GM20000 (cell line): ENCODE results near the gene GPD2.

Source experiments
- DNase-seq: peaks from one replicate; pipeline ENCODE4 v3.0.0; 2012; ENCODE audit warnings: low spot score
- TF ChIP-seq, protein P1 (sequence below): IDR thresholded peaks from 2 replicates; pipeline ENCODE4 v1.5.1; 2012; ENCODE audit warnings: mild to moderate bottlenecking, control low read depth; ENCODE audit errors: extremely low read depth, missing control alignments

GPD2 gene

DNA sequence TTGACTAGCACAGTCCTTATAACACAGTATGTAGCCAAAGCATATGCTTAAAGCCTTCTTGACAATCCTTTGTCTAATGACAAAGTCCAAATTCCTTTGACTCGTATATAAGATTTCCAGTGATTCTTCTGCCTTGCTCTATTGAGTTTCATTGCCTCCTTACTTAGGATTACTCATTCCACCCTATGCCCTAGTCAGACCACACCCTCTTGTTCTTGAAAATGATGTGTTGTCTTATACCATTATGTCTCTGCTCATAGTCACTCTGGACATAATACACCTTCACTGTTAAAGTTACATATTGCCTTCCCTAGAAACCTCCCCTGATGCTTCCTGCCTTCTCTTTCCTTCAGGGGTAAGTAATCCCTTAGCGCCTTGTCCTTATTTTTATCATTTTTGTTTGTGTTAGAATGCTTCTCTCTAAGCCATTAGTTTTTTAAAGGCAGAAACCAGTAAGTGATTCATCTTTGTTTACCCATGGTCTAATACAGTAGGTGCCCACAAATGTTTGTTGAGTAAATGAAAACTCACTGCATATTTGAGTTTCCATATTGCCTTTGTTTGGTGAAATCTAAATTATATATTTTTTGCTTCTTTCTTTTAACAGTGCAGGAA, 19.3 kb downstream of the GPD2 start:
- TF ChIP-seq, protein P1, sequence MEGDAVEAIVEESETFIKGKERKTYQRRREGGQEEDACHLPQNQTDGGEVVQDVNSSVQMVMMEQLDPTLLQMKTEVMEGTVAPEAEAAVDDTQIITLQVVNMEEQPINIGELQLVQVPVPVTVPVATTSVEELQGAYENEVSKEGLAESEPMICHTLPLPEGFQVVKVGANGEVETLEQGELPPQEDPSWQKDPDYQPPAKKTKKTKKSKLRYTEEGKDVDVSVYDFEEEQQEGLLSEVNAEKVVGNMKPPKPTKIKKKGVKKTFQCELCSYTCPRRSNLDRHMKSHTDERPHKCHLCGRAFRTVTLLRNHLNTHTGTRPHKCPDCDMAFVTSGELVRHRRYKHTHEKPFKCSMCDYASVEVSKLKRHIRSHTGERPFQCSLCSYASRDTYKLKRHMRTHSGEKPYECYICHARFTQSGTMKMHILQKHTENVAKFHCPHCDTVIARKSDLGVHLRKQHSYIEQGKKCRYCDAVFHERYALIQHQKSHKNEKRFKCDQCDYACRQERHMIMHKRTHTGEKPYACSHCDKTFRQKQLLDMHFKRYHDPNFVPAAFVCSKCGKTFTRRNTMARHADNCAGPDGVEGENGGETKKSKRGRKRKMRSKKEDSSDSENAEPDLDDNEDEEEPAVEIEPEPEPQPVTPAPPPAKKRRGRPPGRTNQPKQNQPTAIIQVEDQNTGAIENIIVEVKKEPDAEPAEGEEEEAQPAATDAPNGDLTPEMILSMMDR, result no peak
- DNase-seq, result no peak

DNA sequence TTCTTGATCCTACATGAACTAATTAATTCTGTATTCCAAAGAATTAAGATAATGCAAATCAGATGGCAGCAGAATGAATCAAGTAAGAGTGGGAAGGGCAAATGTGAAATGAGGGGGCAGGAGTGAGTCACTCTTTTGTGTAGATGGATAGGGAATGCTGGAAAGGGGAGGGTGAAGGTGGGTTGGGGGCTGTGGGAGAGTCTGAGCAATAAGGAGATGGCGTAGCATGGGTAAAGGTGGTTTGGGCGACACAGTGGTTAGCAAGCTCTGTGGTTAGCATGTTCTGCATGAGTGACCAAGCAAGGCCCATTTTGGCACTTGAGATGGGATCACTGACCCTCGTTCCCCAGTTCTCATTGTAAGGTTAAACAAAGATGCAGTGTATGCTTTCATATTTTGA, 20.4 kb downstream of the GPD2 start:
- TF ChIP-seq, protein P1, result no peak
- DNase-seq, result peak; percentile 37

DNA sequence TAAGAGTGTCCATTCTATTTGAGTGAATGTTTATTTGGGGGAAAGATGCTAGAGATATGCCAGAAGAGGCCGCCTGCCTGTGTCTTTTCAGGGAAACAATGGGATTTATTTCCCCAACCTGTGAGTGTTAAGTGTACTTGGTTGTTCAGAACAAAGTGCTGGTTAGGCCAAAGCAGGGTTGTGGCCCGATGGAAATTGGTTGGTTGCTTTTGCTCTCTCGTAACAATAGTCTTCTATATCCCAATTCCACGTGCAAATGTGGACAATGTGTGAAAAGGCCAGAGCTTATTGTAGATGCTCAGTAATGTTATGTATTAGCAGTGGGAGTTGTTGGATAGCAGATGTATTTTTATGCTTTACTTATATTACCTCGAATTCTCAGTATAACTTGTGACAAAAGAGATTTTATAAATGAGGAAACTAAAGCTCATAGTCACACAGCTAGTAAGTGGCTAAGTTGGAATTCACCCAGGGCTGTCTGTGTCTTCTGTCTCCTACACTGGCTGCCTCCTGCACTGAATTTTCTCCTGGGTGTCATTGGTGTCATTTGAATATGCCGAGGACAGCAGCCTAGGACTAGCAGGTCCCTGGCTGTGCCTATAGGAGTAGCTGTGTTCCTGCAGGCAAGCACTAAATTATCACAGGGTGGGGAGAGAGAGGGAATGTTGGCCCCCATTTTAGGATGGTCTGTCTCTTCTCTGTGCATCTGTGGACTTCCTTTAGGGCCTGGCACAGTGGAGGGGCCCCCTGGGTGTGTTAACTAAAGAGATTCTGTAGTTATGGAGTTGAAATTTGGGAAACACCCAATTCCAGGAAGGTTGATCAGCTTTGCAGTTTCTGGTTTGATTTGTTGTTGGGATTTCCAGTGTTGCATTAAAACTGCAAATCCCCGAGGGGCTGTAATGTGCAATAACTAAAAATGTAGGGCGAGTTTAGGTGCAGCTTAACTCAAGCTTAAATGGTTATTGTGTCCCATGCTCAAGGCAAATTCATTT, 21.6 kb downstream of the GPD2 start:
- no peak for DNase-seq
- TF ChIP-seq, protein P1, result no peak

DNA sequence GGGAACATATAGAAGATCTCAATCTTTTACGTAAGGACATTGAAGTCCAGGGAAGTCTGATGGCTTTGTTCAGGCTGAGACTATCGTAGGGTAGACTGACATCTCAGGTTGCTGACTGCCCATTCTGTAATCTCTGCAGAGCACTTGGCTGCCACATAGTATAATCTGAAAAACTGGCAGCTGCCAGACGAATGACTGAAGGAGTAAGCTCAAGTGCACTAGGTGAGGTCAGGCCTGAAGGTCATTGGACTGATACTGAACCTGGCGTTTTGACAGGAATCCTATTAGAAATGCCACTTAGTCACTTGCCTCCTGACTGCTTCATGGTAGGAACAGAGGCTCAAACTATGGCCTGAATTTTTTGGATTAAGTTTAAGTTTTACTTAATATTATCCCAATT, 23.5 kb downstream of the GPD2 start:
- DNase-seq, result no peak
- TF ChIP-seq, protein P1, result no peak

DNA sequence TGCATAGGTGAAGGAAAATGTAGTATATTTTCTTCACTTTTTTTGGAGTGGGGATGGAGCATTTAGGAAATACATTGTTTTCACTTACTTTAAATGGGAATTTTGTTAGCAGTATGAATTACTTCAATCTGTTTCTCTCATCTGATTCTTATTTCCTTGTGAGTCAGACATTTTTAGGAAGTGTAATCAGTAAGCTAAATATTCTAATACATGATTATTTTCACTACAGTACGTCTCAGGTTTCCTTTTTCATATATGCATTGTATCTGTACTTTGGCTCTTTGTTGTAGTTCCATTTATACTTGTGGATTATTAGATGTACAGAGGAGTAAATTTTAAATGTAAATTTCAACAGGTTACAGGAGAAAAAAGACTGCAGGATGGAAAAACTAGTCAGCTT, 27.9 kb downstream of the GPD2 start:
- TF ChIP-seq, protein P1, result no peak
- DNase-seq, result no peak

DNA sequence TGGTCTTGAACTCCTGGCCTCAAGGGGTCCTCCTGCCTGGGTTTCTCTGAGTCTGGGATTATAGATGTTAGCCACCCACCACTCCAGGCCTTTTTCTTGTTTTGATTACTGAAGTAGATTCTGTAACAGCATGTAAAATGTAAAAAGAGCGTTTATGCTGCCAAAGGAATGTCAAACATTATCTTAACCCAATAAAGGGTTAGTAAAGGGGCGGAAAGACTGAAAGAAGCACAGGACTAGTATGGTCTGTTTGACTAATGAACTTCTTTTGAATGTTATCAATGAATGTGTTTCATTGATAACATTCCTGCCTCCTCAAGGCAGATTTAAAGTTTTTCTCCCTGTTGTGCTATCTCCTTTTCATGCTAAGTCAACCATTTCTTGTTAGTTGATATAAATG, 29.4 kb downstream of the GPD2 start:
- DNase-seq, result no peak
- TF ChIP-seq, protein P1, result no peak

DNA sequence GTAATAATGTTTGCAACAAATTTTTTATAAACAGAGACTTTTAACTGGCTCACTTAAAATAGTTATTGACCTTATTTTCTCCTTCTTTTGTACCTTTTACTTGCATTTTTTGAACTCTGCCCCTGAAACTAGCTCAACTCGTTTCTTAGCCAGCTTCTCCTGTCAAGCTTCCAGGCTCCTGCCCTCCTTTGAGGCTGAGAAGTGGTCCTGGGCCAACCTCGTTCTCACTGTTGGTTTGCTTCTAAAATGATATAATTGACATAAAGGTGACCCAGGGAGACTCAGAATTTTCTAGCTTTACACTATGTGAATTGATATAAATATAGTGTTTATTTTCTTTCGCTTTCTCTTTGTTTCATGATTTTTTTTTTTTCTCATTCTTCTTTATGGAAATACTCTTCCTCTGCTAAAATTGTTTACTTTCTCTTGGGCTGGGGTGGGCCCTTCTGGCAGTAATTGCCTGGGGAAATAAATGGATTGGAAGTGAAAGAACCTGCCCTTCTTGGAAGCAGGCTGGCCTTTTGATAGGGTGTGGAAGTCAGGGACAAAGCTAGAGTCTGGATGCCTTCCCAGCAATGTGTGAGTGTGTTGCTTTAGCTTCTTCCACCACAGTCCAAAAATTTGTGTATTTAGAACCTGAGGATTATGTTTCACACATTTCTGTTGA, 30.7 kb downstream of the GPD2 start:
- DNase-seq, result no peak
- TF ChIP-seq, protein P1, result no peak
